Neural cell (in vitro differentiated cells): Measurements from ENCODE around the gene SMAD5. TPM values are rescaled to one million over a fixed set of nuclear protein-coding genes. Genes with fewer than 3 reads are reported as not detected.

Source experiments
- H2AFZ ChIP-seq: fragments of 200-600, 300-800 bp; sonication (generic), shearing (Covaris generic); 2 replicates; pipeline ENCODE4 v1.6.0; 2014; ENCODE audit warnings: low read depth, mild to moderate bottlenecking, antibody characterized with exemption, low read length, moderate library complexity
- H3F3A ChIP-seq: fragments of 200-600 bp; shearing (Covaris generic); 2 replicates; pipeline ENCODE4 v1.6.1; 2016; ENCODE audit warnings: mild to moderate bottlenecking, moderate library complexity, mixed read lengths, antibody characterized with exemption, low read length; ENCODE audit not compliant: insufficient read depth, poor library complexity, severe bottlenecking
- H3K27ac ChIP-seq: fragments of 200-600, 300-800 bp; sonication (generic), shearing (Covaris generic); 2 replicates; pipeline ENCODE4 v1.5.1; 2014; ENCODE audit warnings: mild to moderate bottlenecking, low read length, moderate library complexity
- H3K27me3 ChIP-seq: fragments of 300-800, 200-600 bp; sonication (generic), shearing (Covaris generic); 2 replicates; pipeline ENCODE4 v1.6.0; 2014; ENCODE audit warnings: mild to moderate bottlenecking, low read depth, low read length, moderate library complexity; ENCODE audit not compliant: insufficient read depth
- H3K36me3 ChIP-seq: fragments of 300-800, 200-600 bp; sonication (generic), shearing (Covaris generic); 2 replicates; pipeline ENCODE4 v1.5.1; 2014; ENCODE audit warnings: mild to moderate bottlenecking, antibody characterized with exemption, low read length, moderate library complexity; ENCODE audit not compliant: insufficient read depth
- H3K4me2 ChIP-seq: fragments of 300-800, 200-600 bp; sonication (generic), shearing (Covaris generic); 2 replicates; pipeline ENCODE4 v1.6.0; 2014; ENCODE audit warnings: mild to moderate bottlenecking, low read length
- H3K4me3 ChIP-seq: fragments of 300-800, 200-600 bp; sonication (generic), shearing (Covaris generic); 2 replicates; pipeline ENCODE4 v1.5.1; 2014; ENCODE audit warnings: mild to moderate bottlenecking, low read length, moderate library complexity
- H3K79me2 ChIP-seq: fragments of 200-600 bp; shearing (Covaris generic); replicated peaks from 2 replicates; pipeline ENCODE4 v1.6.0; 2014; ENCODE audit warnings: mild to moderate bottlenecking, low read length, moderate library complexity; ENCODE audit not compliant: insufficient read depth
- H3K9ac ChIP-seq: fragments of 300-800, 200-600 bp; sonication (generic), shearing (Covaris generic); 2 replicates; pipeline ENCODE4 v1.6.1; 2016; ENCODE audit warnings: mild to moderate bottlenecking, low read length, mixed read lengths
- H3K9me2 ChIP-seq: fragments of 200-600 bp; shearing (Covaris generic); 2 replicates; pipeline ENCODE4 v1.6.1; 2016; ENCODE audit warnings: mild to moderate bottlenecking, low read length, mixed read lengths; ENCODE audit not compliant: insufficient read depth
- H3K9me3 ChIP-seq: fragments of 200-600, 300-800 bp; sonication (generic), shearing (Covaris generic); 2 replicates; pipeline ENCODE4 v1.6.1; 2016; ENCODE audit warnings: mild to moderate bottlenecking, mixed run types, low read length, moderate library complexity, mixed read lengths
- H4K20me1 ChIP-seq: fragments of 200-600 bp; shearing (Covaris generic); 2 replicates; pipeline ENCODE4 v1.6.1; 2016; ENCODE audit warnings: mild to moderate bottlenecking, mixed run types; ENCODE audit not compliant: insufficient read depth
- EP300 ChIP-seq: fragments of 450-650 bp; conservative IDR thresholded peaks from 2 replicates; pipeline ENCODE4 v1.6.1; 2014; ENCODE audit warnings: antibody characterized with exemption, mild to moderate bottlenecking, moderate library complexity; ENCODE audit not compliant: poor library complexity, severe bottlenecking
- EZH2 ChIP-seq: fragments of 200-600, 300-800 bp; shearing (Covaris generic), sonication (generic); IDR thresholded peaks from 2 replicates; pipeline ENCODE4 v1.6.1; 2014; ENCODE audit warnings: antibody characterized with exemption, low read length, borderline replicate concordance, mild to moderate bottlenecking; ENCODE audit not compliant: insufficient read depth, poor library complexity, severe bottlenecking
- MXI1 ChIP-seq: fragments of 450-650 bp; conservative IDR thresholded peaks from 2 replicates; pipeline ENCODE4 v1.6.1; 2014; ENCODE audit warnings: antibody characterized with exemption, mild to moderate bottlenecking; ENCODE audit not compliant: poor library complexity, severe bottlenecking
- POLR2AphosphoS5 ChIP-seq: IDR thresholded peaks from 2 replicates; pipeline ENCODE4 v1.6.1; 2012
- RAD21 ChIP-seq: fragments of 450-650 bp; conservative IDR thresholded peaks from 2 replicates; pipeline ENCODE4 v1.6.1; 2014; ENCODE audit warnings: antibody characterized with exemption, mild to moderate bottlenecking, moderate library complexity
- SMC3 ChIP-seq: fragments of 450-650 bp; conservative IDR thresholded peaks from 2 replicates; pipeline ENCODE4 v1.6.1; 2014; ENCODE audit warnings: antibody characterized with exemption, mild to moderate bottlenecking, moderate library complexity; ENCODE audit not compliant: poor library complexity
- TAF1 ChIP-seq: IDR thresholded peaks from 2 replicates; pipeline ENCODE4 v1.6.1; 2012; ENCODE audit warnings: low read depth
- polyA plus RNA-seq: library from polyadenylated mRNA; depleted of rRNA; stranded (reverse); fragments of >200 nt; gene quantifications from 2 replicates; pipeline ENCODE4 v1.2.3, GENCODE V29; 2014
- TF ChIP-seq, protein P1 (sequence below): IDR thresholded peaks from 2 replicates; pipeline ENCODE4 v1.6.1; 2012; ENCODE audit warnings: borderline replicate concordance
- TF ChIP-seq, protein P2 (sequence below): fragments of 450-650 bp; IDR thresholded peaks from 2 replicates; pipeline ENCODE4 v1.5.1; 2014; ENCODE audit warnings: antibody characterized with exemption, mild to moderate bottlenecking, moderate library complexity; ENCODE audit not compliant: poor library complexity, severe bottlenecking

SMAD5 gene
- polyA plus RNA-seq, 1 donor from 2014 or later = 26.3 TPM

DNA sequence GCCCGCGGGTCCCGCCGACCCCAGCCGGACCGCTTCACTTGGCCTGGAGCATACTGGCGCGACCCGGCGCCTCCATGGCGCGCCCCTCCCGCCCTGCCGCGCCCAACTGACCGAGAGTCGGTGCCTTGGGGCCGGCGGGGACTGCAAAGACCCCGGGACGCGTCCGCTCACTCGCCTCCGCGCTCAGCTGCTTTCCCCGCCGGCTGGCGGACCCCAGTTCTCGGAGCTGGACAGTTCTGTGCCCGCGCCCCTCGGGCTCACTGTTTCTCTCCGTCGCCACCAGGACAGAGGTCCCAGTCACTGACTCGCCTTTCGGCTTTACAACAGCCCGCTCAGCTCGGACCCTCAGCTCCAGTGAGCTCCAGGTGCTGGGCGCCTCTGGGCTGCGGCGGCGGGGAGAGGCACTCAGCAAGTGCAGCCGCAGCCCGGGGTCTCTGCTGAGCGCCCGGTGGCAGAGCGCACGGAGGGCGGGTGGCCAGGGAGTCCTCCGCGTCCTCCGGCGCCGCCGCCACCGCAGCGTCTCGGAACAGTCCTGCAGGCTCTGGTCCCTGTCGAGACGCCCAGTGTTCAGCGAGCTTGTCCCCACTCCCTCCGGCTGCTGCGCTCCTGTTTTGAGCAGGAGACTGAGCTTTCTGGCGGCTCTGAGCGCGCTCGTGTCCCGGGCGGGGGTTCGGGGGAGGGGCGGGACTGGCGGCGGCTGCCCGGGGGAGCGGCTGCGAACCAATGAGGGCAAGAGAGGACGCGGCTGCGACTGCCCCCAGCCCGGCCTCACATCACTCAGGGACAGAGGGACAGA lies 60.1 kb downstream of the SMAD5 start, which contains the start of gene SMIM32:
Gene SMIM32, minus strand, starts transcription at position 637 of the 796 bp plus-strand sequence. CDS start 638 bp downstream, outside the sequence.
- Histone ChIP-seq H2AFZ (peak within 1 kb of the TSS; percentile 4), H3K4me3 (peak within 1 kb of the TSS; percentile 93), H3K79me2 (no peaks in the 10 kb centered on the region), H4K20me1 (no peaks in the 10 kb centered on the region), H3K9ac (peak within 1 kb of the TSS; percentile 60), H3K9me2 (no peaks in the 10 kb centered on the region), H3K36me3 (no peaks in the 10 kb centered on the region), H3K27ac (no peak within 1 kb of the TSS), H3K4me2 (peak within 1 kb of the TSS; percentile 78), H3F3A (no peaks in the 10 kb centered on the region), H3K27me3 (peaks cover 47% of the 10 kb centered on the region), H3K9me3 (no peaks in the 10 kb centered on the region)
- TF ChIP-seq SMC3 (peak; percentile 7), EZH2 (no peak), RAD21 (peak; percentile 25), TAF1 (no peak), POLR2AphosphoS5 (peak; percentile 40), MXI1 (no peak)
- TF ChIP-seq, protein P1, sequence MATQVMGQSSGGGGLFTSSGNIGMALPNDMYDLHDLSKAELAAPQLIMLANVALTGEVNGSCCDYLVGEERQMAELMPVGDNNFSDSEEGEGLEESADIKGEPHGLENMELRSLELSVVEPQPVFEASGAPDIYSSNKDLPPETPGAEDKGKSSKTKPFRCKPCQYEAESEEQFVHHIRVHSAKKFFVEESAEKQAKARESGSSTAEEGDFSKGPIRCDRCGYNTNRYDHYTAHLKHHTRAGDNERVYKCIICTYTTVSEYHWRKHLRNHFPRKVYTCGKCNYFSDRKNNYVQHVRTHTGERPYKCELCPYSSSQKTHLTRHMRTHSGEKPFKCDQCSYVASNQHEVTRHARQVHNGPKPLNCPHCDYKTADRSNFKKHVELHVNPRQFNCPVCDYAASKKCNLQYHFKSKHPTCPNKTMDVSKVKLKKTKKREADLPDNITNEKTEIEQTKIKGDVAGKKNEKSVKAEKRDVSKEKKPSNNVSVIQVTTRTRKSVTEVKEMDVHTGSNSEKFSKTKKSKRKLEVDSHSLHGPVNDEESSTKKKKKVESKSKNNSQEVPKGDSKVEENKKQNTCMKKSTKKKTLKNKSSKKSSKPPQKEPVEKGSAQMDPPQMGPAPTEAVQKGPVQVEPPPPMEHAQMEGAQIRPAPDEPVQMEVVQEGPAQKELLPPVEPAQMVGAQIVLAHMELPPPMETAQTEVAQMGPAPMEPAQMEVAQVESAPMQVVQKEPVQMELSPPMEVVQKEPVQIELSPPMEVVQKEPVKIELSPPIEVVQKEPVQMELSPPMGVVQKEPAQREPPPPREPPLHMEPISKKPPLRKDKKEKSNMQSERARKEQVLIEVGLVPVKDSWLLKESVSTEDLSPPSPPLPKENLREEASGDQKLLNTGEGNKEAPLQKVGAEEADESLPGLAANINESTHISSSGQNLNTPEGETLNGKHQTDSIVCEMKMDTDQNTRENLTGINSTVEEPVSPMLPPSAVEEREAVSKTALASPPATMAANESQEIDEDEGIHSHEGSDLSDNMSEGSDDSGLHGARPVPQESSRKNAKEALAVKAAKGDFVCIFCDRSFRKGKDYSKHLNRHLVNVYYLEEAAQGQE = no peak
- TF ChIP-seq, protein P2, sequence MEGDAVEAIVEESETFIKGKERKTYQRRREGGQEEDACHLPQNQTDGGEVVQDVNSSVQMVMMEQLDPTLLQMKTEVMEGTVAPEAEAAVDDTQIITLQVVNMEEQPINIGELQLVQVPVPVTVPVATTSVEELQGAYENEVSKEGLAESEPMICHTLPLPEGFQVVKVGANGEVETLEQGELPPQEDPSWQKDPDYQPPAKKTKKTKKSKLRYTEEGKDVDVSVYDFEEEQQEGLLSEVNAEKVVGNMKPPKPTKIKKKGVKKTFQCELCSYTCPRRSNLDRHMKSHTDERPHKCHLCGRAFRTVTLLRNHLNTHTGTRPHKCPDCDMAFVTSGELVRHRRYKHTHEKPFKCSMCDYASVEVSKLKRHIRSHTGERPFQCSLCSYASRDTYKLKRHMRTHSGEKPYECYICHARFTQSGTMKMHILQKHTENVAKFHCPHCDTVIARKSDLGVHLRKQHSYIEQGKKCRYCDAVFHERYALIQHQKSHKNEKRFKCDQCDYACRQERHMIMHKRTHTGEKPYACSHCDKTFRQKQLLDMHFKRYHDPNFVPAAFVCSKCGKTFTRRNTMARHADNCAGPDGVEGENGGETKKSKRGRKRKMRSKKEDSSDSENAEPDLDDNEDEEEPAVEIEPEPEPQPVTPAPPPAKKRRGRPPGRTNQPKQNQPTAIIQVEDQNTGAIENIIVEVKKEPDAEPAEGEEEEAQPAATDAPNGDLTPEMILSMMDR = peak; percentile 15

DNA sequence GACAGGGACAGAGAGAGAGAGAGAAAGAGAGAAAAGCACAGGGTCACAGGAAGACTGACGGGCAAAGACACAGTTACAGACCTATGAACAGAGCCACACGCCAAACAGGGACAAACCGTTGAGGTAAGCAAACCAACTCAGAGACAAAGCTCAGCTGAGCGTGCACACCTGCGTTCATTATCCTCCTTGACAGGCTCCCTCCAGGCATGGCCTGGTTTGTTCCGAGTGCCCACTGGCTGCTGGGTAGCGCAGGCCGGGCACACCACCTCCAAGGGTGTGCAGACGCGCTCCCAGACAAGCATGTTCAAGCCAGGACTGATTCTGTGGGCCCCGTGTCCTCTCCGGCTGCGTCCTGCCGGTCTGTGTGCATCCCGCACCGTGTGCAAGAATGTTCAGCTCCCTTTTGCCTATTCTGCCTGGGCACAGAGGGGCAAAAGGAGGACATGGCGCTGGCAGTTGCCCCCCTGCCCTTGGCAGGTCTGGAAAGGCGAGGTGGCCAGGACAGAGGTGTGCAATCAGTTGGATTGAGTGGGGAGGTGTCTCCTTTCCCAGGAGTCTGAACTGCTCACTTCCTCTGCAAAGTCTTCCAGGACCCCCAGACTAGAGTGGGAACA lies 60.8 kb downstream of the SMAD5 start:
- H3K27ac ChIP-seq = no peak overlapping the region
- H2AFZ ChIP-seq = no peak overlapping the region
- H3K79me2 ChIP-seq = no peaks in the 10 kb centered on the region
- peak overlapping the region; percentile 60 for H3K9ac ChIP-seq
- no peaks in the 10 kb centered on the region for H3F3A ChIP-seq
- peaks cover 47% of the 10 kb centered on the region for H3K27me3 ChIP-seq
- peak overlapping the region; percentile 78 for H3K4me2 ChIP-seq
- no peaks in the 10 kb centered on the region for H4K20me1 ChIP-seq
- peak overlapping the region; percentile 93 for H3K4me3 ChIP-seq
- TF ChIP-seq EP300 = no peak
- no peaks in the 10 kb centered on the region for H3K36me3 ChIP-seq
- H3K9me3 ChIP-seq = no peaks in the 10 kb centered on the region
- H3K9me2 ChIP-seq = no peaks in the 10 kb centered on the region
